Forelimb muscle (tissue), 1 donor: Measurements from ENCODE around the gene COX6B1. TPM values are rescaled to one million over a fixed set of nuclear protein-coding genes. Genes with fewer than 3 reads are reported as not detected.
A peak's percentile ranks its signal among the peaks of the same experiment; 100 is the strongest.
"Not testable (repeated sequence)": the region's sequence is repeated elsewhere in the genome, so short reads cannot be mapped to it uniquely, and the experiment has no call there.

ENCODE experiments used
- DNase-seq: peaks from one replicate; pipeline ENCODE4 v3.0.0-alpha.2; 2013; ENCODE audit warnings: low read depth
- polyA plus RNA-seq: library from polyadenylated mRNA; unstranded; fragments of 120-200 nt; gene quantifications from one replicate; pipeline ENCODE4 v1.2.1, GENCODE V29; 2013; ENCODE audit not compliant: insufficient read length

COX6B1 gene, protein sequence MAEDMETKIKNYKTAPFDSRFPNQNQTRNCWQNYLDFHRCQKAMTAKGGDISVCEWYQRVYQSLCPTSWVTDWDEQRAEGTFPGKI
- polyA plus RNA-seq: 266 TPM

DNA sequence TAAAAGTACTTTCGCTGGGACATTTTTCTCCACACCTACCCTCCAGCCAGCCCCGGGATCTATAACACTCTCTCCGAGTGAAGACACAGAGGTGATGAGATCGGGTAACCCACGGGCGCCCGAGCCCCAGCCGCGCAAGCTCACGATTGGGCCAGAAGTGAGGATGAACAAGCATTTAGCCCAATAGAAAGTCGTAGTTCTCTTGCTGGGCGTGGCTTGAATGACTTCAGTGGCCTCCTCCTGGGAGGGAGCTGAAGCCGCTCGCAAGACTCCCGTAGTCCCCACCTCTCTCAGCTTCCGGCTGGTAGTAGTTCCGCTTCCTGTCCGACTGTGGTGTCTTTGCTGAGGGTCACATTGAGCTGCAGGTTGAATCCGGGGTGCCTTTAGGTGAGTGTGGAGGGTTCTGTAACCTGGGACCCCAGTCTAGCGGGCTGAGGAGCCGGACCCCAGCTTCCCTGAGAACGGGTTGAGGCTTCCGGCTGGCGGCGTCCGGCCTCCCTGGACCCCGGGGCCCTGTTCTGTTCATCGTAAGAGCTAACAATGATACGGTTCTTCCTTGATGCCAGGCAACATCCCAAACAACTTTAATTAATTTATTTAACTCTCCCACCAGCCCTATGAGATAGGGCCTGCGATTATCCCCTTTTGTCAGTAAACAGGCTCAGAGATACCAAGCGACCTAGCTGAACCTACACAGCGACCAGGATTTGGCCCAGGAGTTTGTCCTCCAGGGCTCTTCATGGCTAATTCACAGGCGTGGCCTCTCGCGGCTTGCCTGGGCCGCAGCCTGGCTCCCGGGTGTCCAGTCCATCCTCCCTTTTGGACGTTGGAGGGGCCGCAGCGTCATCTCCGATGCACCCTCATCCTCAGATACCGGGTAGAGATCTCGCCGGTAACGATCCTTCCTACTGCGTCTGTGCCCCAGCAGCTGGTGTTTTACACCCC lies at the start of gene COX6B1:
Gene COX6B1 (plus strand): TSS at position 307 of the 945 bp plus-strand sequence. CDS start 2,921 bp downstream, outside the sequence.
- DNase-seq: peak; percentile 97

DNA sequence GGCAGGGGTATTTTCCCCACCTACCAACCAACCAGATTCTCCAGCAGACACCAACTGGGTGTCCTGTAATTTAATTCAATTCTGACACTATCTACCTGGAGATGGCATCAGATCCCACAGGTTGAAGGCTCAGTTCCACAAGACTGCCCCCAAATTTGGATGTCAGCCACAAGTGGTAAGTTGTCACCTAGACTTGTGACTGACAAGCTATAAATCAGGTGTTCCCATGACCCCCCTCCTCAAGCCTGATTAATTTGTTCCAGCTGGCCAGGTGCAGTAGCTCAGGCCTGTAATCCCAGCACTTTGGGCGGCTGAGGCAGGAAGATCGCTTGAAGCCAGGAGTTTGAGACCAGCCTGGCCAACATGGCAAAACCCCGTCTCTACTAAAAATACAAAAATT lies 46.2 kb upstream of the COX6B1 start:
- no peak for DNase-seq

DNA sequence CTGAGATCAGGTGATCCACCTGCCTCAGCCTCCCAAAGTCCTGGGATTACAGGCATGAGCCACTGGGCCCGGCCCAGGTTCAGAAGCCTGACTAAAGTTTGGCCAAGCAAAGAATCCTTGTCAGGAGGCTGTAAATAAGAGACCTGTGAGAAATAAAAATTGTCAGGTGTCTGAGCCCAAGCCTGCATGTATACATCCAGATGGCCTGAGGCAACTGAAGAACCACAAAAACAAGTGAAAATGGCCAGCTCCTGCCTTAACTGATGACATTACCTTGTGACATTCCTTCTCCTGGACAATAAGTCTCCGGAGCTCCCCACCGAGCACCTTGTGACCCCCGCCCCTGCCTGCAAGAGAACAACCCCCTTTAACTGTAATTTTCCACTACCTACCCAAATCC lies 43.7 kb upstream of the COX6B1 start:
- not testable (repeated sequence) for DNase-seq

DNA sequence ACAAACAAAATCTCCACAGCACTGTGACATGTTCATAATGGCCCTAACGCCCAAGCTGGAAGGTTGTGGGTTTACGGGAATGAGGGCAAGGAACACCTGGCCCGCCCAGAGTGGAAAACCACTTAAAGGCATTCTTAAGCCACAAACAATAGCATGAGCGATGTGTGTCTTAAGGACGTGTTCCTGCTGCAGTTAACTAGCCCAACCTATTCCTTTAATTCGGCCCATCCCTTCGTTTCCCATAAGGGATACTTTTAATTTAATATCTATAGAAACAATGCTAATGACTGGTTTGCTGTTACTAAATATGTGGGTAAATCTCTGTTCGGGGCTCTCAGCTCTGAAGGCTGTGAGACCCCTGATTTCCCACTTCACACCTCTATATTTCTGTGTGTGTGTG lies 41.0 kb upstream of the COX6B1 start:
- not testable (repeated sequence) for DNase-seq

DNA sequence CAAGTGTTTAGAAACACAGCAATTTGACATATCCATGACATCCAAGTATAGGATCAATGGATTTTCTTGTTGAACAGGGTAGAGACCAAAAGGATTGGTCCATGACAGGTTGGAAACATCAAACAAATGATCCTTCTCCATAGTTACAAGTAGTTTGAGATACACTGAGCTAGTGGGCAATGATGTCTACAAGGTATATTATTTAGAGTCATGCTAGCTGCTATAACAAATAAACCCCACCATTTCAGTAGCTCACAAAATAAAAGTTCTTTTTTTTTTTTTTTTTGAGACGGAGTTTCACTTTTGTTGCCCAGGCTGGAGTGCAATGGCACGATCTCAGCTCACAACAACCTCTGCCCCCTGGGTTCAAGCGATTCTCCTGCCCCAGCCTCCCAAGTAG lies 40.5 kb upstream of the COX6B1 start:
- no peak for DNase-seq

DNA sequence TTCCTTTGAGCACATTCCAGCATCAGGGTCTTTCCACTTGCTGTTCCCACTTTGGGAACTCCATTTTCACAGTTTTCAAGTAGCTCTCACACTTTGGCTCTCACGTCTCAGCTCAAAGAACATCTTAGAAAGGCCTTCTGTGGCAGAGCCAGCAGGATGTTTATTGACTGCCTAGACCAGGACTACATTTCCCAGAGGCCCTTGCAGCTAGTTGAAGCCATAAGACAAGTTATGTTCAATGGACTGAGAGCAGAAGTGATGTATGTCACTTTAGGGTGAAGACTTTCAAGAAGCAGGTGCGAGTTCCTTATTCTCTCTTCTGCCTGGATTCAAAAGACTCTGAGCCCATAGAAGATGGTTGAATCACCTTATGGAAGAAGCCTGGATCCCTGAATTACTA lies 39.9 kb upstream of the COX6B1 start:
- no peak for DNase-seq

DNA sequence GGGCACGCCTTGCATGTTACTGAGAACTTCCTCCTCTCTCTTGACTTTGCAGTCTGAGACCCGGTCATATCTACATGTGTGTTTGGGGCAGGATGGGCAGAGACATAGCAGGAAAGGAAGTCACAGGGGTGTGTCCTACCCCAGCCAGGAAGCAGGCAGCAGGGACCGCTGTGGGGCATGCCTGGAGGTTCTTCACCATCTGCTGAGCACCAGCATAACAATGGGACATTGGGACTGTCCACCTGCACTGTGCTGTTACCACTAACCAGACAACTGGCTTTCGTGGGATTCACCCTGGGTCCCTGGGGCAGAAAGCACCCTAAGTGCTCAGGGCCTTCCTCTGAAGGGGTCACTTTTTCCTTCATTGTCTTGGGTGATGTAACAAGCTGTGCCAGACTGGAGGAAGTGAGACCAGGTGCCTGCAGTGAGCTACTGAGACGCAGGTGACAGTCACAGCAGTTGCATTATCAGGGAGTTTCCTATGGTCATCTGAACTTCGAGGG lies 38.2 kb upstream of the COX6B1 start:
- no peak for DNase-seq

DNA sequence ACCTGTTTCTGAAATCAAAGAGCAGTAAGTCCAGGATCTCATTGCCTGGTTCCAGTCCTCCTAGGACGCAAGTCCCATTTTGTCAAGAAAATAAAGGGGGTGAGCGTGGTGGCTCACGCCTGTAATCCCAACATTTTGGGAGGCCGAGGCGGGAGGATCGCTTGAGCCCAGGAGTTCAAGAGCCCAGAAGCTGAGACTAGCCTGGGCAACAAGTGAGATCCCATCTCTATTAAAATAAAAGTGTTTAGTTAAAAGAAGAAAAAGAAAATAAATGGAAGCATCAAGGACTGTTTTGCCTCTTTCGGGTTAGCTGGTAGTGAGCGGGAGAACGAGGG lies 35.9 kb upstream of the COX6B1 start:
- DNase-seq: no peak

DNA sequence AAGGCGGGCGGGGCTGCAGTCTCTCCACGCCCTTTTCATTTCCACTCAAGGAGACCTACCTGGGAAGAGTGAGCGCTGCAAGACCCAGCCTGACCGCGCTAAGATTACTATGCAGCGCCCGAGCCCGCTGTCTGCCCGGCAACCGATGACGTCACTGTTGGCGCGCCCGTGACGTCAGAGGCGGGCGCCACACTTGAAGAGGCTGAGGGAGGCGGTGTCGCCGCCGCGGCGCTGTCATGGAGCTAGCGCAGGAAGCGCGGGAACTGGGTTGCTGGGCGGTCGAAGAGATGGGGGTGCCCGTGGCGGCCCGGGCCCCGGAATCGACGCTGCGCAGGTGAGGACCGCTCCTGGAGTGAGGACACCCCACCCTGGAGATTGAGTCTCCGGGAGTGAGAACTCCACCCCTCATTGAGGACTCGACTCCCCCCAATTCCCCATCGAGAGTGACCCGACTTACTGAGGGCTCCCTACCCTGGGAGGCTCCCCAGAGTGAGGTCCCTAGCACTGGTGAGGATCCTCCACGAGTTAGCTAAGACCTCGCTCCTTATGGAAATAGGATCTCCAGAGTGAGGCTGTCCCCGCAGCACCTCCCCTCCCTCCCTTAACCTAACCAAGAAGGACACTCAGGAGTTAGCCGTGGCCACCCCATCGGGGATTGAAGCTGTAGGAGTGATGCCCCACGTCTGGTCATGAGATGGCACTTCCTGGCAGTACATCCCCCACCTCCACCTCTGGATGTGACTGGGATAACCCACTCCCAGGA lies 35.4 kb upstream of the COX6B1 start, which contains the start of gene HAUS5:
Gene HAUS5 (plus strand): TSS at position 177 of the 763 bp plus-strand sequence. CDS start 60 bp downstream, at position 237.
- peak; percentile 73 for DNase-seq

DNA sequence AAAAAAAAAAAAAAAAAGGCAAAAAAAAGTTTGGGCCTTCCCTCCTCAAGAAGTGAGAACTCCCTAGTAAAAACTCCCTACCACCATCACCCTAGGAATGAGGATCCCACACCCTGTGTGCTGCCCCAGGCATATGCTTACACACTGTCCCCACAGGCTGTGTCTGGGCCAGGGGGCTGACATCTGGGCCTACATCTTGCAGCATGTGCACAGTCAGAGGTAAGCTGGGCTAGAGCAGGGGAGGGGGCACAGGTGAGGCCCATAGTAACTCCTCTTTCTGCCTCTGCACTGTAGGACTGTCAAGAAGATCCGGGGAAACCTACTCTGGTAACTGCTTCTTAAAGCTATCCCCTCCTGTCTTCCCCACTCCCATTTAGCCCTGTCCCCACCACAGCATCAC lies 34.5 kb upstream of the COX6B1 start:
- DNase-seq: no peak

DNA sequence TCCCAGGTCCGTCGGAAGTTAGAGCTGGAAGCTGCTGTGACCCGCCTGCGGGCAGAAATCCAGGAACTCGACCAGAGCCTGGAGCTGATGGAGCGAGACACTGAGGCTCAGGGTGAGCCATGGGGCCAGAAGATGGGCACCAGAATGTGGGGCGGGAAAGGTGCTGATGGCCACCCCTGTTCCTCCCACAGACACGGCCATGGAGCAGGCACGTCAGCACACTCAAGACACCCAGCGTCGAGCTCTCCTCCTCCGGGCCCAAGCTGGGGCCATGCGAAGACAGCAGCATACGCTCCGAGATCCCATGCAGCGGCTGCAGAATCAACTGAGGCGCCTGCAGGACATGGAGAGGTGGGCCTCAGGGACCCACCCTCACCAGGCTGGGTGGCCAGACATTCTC lies 33.1 kb upstream of the COX6B1 start:
- DNase-seq: no peak

DNA sequence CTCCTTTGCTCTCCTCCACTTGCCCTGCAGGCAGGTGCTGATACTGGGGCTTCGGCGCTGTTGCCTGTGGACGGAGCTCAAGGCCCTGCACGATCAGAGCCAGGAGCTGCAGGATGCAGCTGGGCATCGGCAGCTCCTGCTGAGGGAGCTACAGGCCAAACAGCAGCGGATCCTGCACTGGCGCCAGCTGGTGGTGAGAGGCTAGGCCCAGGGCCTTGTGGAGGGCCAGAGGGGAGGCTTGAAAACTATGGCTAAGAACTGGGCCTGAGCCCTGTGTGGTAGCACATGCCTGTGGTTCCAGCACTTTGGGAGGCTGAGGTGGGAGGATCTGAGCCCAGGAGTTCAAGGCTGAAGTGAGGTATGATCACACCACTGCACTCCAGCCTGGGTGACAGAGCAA lies 29.3 kb upstream of the COX6B1 start:
- no peak for DNase-seq

DNA sequence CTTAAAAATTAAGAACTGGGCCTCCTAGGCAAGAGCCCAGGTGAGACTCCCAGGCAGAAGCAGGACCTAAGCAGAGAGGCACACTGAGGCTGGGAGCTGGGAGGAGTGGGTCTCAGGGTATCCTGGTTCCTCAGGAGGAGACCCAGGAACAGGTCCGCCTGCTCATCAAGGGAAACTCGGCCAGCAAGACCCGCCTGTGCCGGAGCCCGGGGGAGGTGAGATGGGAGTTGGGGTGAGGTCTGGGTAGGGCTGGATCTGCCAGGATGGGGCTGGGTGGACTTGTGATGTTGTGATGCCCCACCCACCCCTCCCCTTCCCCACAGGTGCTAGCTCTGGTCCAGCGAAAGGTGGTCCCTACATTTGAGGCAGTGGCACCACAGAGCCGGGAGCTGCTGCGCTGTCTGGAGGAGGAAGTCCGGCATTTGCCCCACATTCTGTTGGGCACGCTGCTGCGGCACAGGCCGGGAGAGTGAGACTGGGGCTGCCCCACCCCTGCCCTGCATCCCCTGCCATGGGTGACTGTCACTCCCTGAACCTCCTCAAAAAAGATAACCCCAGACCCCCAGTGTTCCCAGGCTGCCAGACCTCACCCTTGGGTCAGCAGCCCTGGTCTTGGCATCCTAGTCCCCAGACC lies 28.7 kb upstream of the COX6B1 start:
- no peak for DNase-seq

DNA sequence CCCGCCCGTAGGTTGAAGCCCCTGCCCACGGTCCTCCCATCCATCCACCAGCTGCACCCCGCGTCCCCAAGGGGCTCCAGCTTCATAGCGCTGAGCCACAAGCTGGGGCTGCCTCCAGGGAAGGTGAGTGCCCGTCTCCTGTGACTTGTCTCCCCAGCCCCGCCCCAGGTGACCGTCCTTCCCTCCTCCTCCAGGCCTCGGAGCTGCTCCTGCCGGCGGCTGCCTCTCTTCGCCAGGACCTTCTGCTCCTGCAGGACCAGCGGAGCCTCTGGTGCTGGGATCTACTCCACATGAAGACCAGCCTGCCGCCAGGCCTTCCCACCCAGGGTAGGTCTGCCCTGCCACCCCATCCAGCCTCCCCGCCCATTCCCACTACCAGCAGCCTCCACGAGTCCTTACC lies 28.1 kb upstream of the COX6B1 start:
- no peak for DNase-seq

DNA sequence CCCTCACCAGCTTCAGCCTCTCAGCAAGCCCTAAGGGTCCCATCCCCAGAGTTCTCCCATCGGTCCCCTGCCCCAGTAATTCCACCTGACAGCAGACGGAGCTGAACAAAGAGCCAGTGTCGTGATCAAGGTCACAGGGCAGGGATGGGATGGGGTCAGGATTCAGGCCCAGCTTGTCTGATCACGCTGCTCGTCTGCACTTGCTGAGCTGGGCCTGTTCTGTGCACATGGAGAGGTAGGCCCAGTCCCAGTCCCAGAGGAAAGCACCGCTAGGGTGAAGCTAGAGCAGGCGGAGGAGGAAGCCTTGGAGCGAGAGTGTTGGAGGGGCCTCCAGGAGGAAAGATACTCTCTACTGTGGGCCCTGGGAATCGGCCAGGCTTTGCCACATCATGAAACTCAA lies 26.4 kb upstream of the COX6B1 start:
- no peak for DNase-seq

DNA sequence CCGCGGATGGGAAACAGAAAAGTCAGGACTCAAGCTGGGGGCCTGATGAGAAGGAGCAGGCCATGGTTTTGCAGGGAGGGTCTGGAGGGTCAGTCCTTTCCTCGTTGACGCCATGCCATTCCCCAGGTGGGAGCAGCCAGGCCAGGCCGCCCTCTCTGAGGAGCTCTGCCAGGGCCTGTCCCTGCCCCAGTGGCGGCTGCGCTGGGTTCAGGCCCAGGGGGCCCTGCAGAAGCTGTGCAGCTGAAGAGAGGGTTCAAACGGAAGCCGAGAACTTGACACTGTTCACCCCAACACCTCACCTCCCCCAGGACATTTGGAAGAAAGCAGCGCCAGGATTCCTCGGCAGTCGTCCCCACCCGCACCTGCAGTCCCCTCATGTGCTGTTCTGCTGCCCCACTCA lies 25.4 kb upstream of the COX6B1 start:
- DNase-seq: no peak

DNA sequence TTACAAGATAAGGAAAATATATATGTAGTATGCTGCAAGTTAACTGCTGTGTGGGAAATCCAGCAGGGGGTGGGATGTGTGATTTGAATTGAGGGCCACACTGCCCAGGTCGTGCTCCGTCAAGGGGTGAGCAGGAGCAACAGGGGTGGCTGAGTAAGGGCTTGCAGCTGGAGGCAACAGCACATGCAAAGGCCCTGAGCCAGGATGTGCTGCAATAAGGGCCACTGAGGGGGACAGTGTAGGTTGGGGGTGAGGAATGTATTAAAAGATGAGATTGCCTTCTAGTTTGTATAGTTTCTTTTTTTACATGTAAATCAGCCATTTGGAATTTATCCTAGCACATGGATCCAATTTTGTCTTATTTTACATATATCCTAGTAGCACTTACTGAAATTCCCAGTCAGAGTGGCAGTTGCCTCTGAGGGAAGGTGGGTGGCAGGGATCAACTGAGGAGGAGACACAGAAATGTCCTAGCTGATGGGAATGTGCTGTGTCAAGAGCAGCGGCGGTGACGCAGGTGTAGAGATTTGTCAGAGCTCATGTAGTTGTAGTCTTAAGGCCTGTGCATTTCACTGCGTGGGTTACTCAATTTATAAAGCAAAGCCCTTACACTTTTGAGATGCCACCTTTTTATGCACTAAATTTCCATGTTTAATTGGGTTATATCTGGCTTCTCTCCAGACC lies 24.7 kb upstream of the COX6B1 start:
- no peak for DNase-seq

DNA sequence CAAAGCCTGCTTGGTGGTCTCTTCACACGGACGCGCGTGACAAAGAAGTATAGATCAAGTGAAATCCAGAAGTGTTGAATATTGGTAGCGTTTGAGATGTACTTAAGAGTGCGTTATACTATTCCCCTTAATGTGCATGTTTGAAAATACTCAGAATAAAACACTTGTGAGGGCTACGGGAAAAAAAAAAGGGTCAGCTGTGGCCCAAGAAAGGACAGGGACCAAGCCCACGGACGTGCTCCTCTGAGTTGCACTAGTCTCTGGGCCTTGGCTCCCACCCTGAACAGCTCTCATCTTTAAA lies 19.9 kb upstream of the COX6B1 start:
- DNase-seq: no peak

DNA sequence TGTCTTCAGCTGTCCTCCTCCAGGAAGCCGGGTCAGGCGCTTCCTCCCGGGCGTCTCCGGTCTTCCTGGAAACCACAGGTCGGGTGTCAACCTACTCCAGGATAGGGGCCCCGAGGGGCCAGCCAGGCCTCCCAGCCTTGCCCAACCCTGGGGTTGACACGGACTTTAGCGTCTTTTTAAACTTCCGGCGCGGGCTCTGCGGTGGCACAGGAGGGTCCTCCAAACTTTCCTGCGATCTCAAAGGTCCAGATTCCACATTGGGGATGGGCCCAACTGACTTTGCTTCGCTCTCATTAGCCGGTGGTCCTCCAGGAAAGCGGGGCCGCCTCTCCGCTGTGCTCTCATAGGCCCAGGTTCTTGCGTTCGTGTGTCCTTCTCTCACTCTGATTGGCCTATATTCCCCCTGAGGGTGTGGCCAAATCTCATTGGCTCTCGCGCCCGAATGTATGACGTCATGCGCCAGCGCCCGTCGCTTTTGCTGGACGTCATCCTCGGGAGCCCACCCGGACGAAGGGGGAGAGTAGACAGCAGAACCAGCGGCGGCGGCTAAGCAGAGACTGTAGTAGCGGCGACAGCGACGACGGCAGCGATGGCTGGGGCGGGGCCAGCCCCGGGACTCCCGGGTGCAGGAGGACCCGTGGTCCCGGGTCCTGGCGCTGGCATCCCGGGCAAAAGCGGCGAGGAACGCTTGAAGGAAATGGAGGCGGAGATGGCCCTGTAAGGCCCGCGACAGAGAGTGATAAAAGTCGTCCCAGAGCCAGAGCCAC lies 19.4 kb upstream of the COX6B1 start, which contains the start of gene RBM42:
Gene RBM42 (plus strand): TSS at position 472 of the 767 bp plus-strand sequence. CDS start 118 bp downstream, at position 590.
- peak; percentile 98 for DNase-seq

DNA sequence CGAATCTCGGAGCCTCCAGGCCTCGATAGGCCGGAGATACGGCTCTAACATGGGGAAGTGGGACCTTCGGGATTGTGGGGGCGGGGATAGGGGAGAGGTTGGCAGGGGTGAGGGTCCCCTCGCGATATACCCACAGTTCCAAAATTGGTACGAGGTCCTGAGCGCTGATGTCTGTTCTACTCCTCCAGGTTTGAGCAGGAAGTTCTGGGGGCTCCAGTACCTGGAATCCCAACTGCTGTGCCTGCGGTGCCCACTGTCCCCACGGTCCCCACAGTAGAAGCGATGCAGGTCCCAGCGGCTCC lies 18.8 kb upstream of the COX6B1 start:
- DNase-seq: no peak
